H1 (cell line): Measurements from ENCODE around the gene PRDM10. TPM values are rescaled to one million over a fixed set of nuclear protein-coding genes. Genes with fewer than 3 reads are reported as not detected.

ENCODE experiments used
- CTCF ChIP-seq, 3 experiments: IDR thresholded peaks; 1 replicate in 2 of 3; 2 replicates in 1 of 3; pipeline versions ENCODE4 v1.5.1 to v1.6.1; 2011; ENCODE audit warnings: low read length in 3 of 3, mild to moderate bottlenecking in 3 of 3, inconsistent platforms in 2 of 3, low read depth in 1 of 3, moderate library complexity in 1 of 3; ENCODE audit not compliant: insufficient read depth in 1 of 3; ENCODE audit errors: control extremely low read depth in 1 of 3
- RNF2 ChIP-seq: fragments of 200-900, 300-1000 bp; sonication (generic); IDR thresholded peaks from 2 replicates; pipeline ENCODE4 v1.7.1; 2016; ENCODE audit warnings: borderline replicate concordance, low read depth, mild to moderate bottlenecking, antibody characterized with exemption, low read length; ENCODE audit not compliant: poor library complexity, severe bottlenecking; ENCODE audit errors: missing control alignments
- polyA plus RNA-seq, 7 experiments: library from polyadenylated mRNA; depleted of rRNA in 3 of 7; stranded (reverse) in 5 of 7; unstranded in 2 of 7; fragments of >200 nt in 5 of 7; fragments of 200-250 nt in 2 of 7; gene quantifications; 1 replicate in 5 of 7; 2 replicates in 1 of 7; 4 replicates in 1 of 7; pipeline versions ENCODE4 v1.2.1 to v1.2.3, GENCODE V29; 2011 to 2013; ENCODE audit warnings: missing spikeins in 2 of 7, mixed read lengths in 2 of 7
- total RNA-seq: library from RNA; stranded (reverse); fragmentation: NEBNext Ultra II Directional; extraction: Animal tissue kit (Norgen Biotek cat#: 25700); gene quantifications from 2 replicates; pipeline ENCODE4 v1.2.1, GENCODE V29; 2021

The PRDM10 gene
- total and polyA plus RNA-seq, 2 of the 8 experiments (the other 6 are each of a cell fraction or from before 2014, with no cell fraction given) = 15.5 to 19.2 TPM

GRCh38 chr11:130050257-130050656 lies 47.6 kb upstream of the PRDM10 start (continued):
- TF ChIP-seq CTCF (IDR thresholded peaks at IDR 0.05; ENCODE audit: control extremely low read depth in 1 of 3, insufficient read depth in 1 of 3, low read depth in 1 of 3, low read length in 3 of 3) (no peak), RNF2 (no peak)
